ENCODE data around the gene TMEM92. TPM values are rescaled to one million over a fixed set of nuclear protein-coding genes. Genes with fewer than 3 reads are reported as not detected.
"Not testable (repeated sequence)": the region's sequence is repeated elsewhere in the genome, so short reads cannot be mapped to it uniquely, and the experiment has no call there.

Gene TMEM92
- total RNA-seq, 1 donor from 2014 or later, result not detected

GRCh38 chr17:50311483-50311882, 37.2 kb downstream of the TMEM92 start:
- POLR2A ChIA-PET, result no interaction called here
- H3K4me3 Mint-ChIP-seq, result no peak overlapping the region
- no peak for TF ChIP-seq CTCF (IDR thresholded peaks at IDR 0.05)
- H3K36me3 Mint-ChIP-seq (ENCODE audit: low read depth), result no peaks in the 10 kb centered on the region
- H3K4me1 Mint-ChIP-seq, result no peaks in the 10 kb centered on the region
- DNase-seq, result no peak
- H3K9me3 Mint-ChIP-seq, result no peaks in the 10 kb centered on the region
- ATAC-seq (ENCODE audit: low read depth), result no peak
- no peak overlapping the region for H3K27ac Mint-ChIP-seq
- H3K27me3 Mint-ChIP-seq, result peaks cover 29% of the 10 kb centered on the region
- CTCF ChIA-PET, result no interaction called here
- intact Hi-C loops (cut with micrococcal nuclease), result no loop called here

GRCh38 chr17:50312308-50312707, 38.0 kb downstream of the TMEM92 start:
- Mint-ChIP-seq H3K9me3 (no peaks in the 10 kb centered on the region), H3K4me3 (no peak overlapping the region), H3K36me3 (ENCODE audit: low read depth) (no peaks in the 10 kb centered on the region), H3K4me1 (no peaks in the 10 kb centered on the region), H3K27ac (no peak overlapping the region), H3K27me3 (peaks cover 29% of the 10 kb centered on the region)
- TF ChIP-seq CTCF (IDR thresholded peaks at IDR 0.05), result no peak
- intact Hi-C loops (cut with micrococcal nuclease), result no loop called here
- ChIA-PET CTCF (no interaction called here), POLR2A (no interaction called here)
- DNase-seq (no peak), ATAC-seq (ENCODE audit: low read depth) (no peak)

- H3K9me3 Mint-ChIP-seq, result no peaks in the 10 kb centered on the region
- DNase-seq, result no peak
- ChIA-PET CTCF (no interaction called here), POLR2A (no interaction called here)
- TF ChIP-seq CTCF (IDR thresholded peaks at IDR 0.05), result no peak
- no peaks in the 10 kb centered on the region for H3K36me3 Mint-ChIP-seq (ENCODE audit: low read depth)
- intact Hi-C loops (cut with micrococcal nuclease), result no loop called here
- ATAC-seq (ENCODE audit: low read depth), result no peak
- H3K27me3 Mint-ChIP-seq, result peaks cover 29% of the 10 kb centered on the region
- H3K4me3 Mint-ChIP-seq, result no peak overlapping the region
- H3K27ac Mint-ChIP-seq, result no peak overlapping the region
- H3K4me1 Mint-ChIP-seq, result no peaks in the 10 kb centered on the region
Measured at GRCh38 chr17:50314456-50315011, 40.3 kb downstream of the TMEM92 start.

- intact Hi-C loops (cut with micrococcal nuclease), result no loop called here
Measured at GRCh38 chr17:50316016-50316587, 41.8 kb downstream of the TMEM92 start.

GRCh38 chr17:50316660-50317059, 42.4 kb downstream of the TMEM92 start:
- H3K27ac Mint-ChIP-seq; intact Hi-C loops (cut with micrococcal nuclease); ATAC-seq (ENCODE audit: low read depth); H3K4me3 Mint-ChIP-seq; H3K4me1 Mint-ChIP-seq; DNase-seq; H3K9me3 Mint-ChIP-seq; H3K36me3 Mint-ChIP-seq (ENCODE audit: low read depth); CTCF ChIA-PET: not testable (repeated sequence)
- peaks cover 19% of the 10 kb centered on the region for H3K27me3 Mint-ChIP-seq
- POLR2A ChIA-PET, result interaction anchor here (0.6 kb wide), 1 partner anchor 25 kb away, joined by 3 read pairs; no protein-coding TSS in a partner anchor

More at GRCh38 chr17:50316016-50316587, 41.8 kb downstream of the TMEM92 start:
- H3K36me3 Mint-ChIP-seq (ENCODE audit: low read depth), result no peaks in the 10 kb centered on the region
- ATAC-seq (ENCODE audit: low read depth), result no peak
- no peaks in the 10 kb centered on the region for H3K9me3 Mint-ChIP-seq
- no peak overlapping the region for H3K27ac Mint-ChIP-seq
- POLR2A ChIA-PET, result interaction anchor here (0.6 kb wide), 1 partner anchor 24 kb away, joined by 3 read pairs; no protein-coding TSS in a partner anchor
- CTCF ChIA-PET, result no interaction called here
- H3K4me3 Mint-ChIP-seq, result no peak overlapping the region
- peaks cover 24% of the 10 kb centered on the region for H3K27me3 Mint-ChIP-seq
- no peaks in the 10 kb centered on the region for H3K4me1 Mint-ChIP-seq
- no peak for DNase-seq
- TF ChIP-seq CTCF (IDR thresholded peaks at IDR 0.05), result no peak

Data from activated B cell treated with CpG ODN at 0.5 μM for 24 hours (primary cell).